Tibial artery (tissue), 4 donors: Measurements from ENCODE around the gene CLCA2.
A peak's percentile ranks its signal among the peaks of the same experiment; 100 is the strongest.

Source experiments
- DNase-seq, 2 donors: peaks; one replicate each; pipeline ENCODE4 v3.0.0-alpha.2; 2019
- H3K27ac ChIP-seq, 2 donors: fragments of 200-600 bp; sonication (generic) in 1 of 2; 1 replicate in 1 of 2; 2 replicates in 1 of 2; pipeline ENCODE4 v1.5.1; 2018 to 2019; ENCODE audit warnings: mild to moderate bottlenecking in 1 of 2
- H3K27me3 ChIP-seq, 2 donors: fragments of 200-600 bp; sonication (generic) in 1 of 2; one replicate each; pipeline versions ENCODE4 v1.5.1 to v1.6.0; 2016 to 2019
- H3K36me3 ChIP-seq, 3 donors: fragments of 200-600 bp; sonication (generic) in 2 of 3; one replicate each; pipeline ENCODE4 v1.5.1; 2016 to 2019; ENCODE audit warnings: mild to moderate bottlenecking in 2 of 3
- H3K4me1 ChIP-seq, 4 donors: fragments of 200-600 bp; sonication (generic) in 2 of 4; 1 replicate in 3 of 4; 2 replicates in 1 of 4; pipeline ENCODE4 v1.5.1; 2016 to 2019
- H3K4me3 ChIP-seq, 2 donors: fragments of 200-600 bp; sonication (generic) in 1 of 2; 1 replicate in 1 of 2; 2 replicates in 1 of 2; pipeline ENCODE4 v1.5.1; 2018 to 2019; ENCODE audit warnings: mild to moderate bottlenecking in 2 of 2
- H3K9me3 ChIP-seq, 3 donors: fragments of 200-600 bp; sonication (generic) in 1 of 3; one replicate each; pipeline ENCODE4 v1.5.1; 2016 to 2019
- CTCF ChIP-seq, 2 experiments: fragments of 200-600 bp in 1 of 2; fragments of 450-650 bp in 1 of 2; IDR thresholded peaks; one replicate each; pipeline ENCODE4 v1.5.1; 2017 to 2019; ENCODE audit warnings: antibody characterized with exemption in 2 of 2, mild to moderate bottlenecking in 1 of 2, moderate library complexity in 1 of 2
- intact Hi-C: fragments of 100-400 bp; cut with DNase I; formaldehyde crosslinking; loops from one replicate; pipeline ENCODE4 v1.15.0; 2023; ENCODE audit warnings: low total_unique reads

The CLCA2 gene

GRCh38 chr1:86423873-86424272 lies at the start of gene CLCA2:
TSS of gene CLCA2 (plus strand) at chr1:86424171. CDS start at chr1:86424248, 77 bp downstream.
- no peaks in the 10 kb centered on the region for H3K9me3 ChIP-seq
- no peak within 1 kb of the TSS for H3K27ac ChIP-seq
- no peak within 1 kb of the TSS for H3K4me3 ChIP-seq
- no peak for TF ChIP-seq CTCF (IDR thresholded peaks at IDR 0.05)
- H3K27me3 ChIP-seq, result no peaks in the 10 kb centered on the region
- DNase-seq, result no peak
- no peaks in the 10 kb centered on the region for H3K36me3 ChIP-seq
- peaks cover 0 to 8% (median 0%) of the 10 kb centered on the region in 4 donors for H3K4me1 ChIP-seq
- intact Hi-C loops, result no loop called here

- H3K9me3 ChIP-seq, result no peaks in the 10 kb centered on the region
- no peak overlapping the region for H3K27ac ChIP-seq
- DNase-seq, result no peak
- intact Hi-C loops, result loop anchor here (10.0 kb wide), 1 partner anchor 129 kb away; no protein-coding TSS in a partner anchor
- TF ChIP-seq CTCF (IDR thresholded peaks at IDR 0.05), result no peak
- H3K4me1 ChIP-seq, result no peaks in the 10 kb centered on the region
- H3K4me3 ChIP-seq, result no peak overlapping the region
- H3K36me3 ChIP-seq, result no peaks in the 10 kb centered on the region
- H3K27me3 ChIP-seq, result no peaks in the 10 kb centered on the region
These were observed 48.3 kb upstream of the CLCA2 start for GRCh38 chr1:86375688-86376087.

- Histone ChIP-seq H3K9me3 (no peaks in the 10 kb centered on the region), H3K4me3 (no peak overlapping the region), H3K27ac (no peak overlapping the region), H3K27me3 (no peaks in the 10 kb centered on the region), H3K36me3 (no peaks in the 10 kb centered on the region), H3K4me1 (no peaks in the 10 kb centered on the region)
- intact Hi-C loops, result loop anchor here (10.0 kb wide), 1 partner anchor 127 kb away; no protein-coding TSS in a partner anchor
- DNase-seq, result no peak
- no peak for TF ChIP-seq CTCF (IDR thresholded peaks at IDR 0.05)
These were observed 46.6 kb upstream of the CLCA2 start for GRCh38 chr1:86377341-86377740.

- Histone ChIP-seq H3K36me3 (no peaks in the 10 kb centered on the region), H3K27ac (no peak overlapping the region), H3K4me1 (no peaks in the 10 kb centered on the region), H3K27me3 (no peaks in the 10 kb centered on the region), H3K4me3 (no peak overlapping the region), H3K9me3 (no peaks in the 10 kb centered on the region)
- no peak for DNase-seq
- TF ChIP-seq CTCF (IDR thresholded peaks at IDR 0.05), result no peak
- intact Hi-C loops, result loop anchor here (10.0 kb wide), 1 partner anchor 126 kb away; no protein-coding TSS in a partner anchor
These were observed 45.2 kb upstream of the CLCA2 start for GRCh38 chr1:86378813-86379212.

- DNase-seq, result no peak
- Histone ChIP-seq H3K27me3 (no peaks in the 10 kb centered on the region), H3K9me3 (no peaks in the 10 kb centered on the region), H3K4me1 (no peaks in the 10 kb centered on the region), H3K4me3 (no peak overlapping the region), H3K27ac (no peak overlapping the region), H3K36me3 (no peaks in the 10 kb centered on the region)
- TF ChIP-seq CTCF (IDR thresholded peaks at IDR 0.05), result peak; percentile 70 to 78
- intact Hi-C loops, result no loop called here
These were observed 43.6 kb upstream of the CLCA2 start for GRCh38 chr1:86380257-86380861.
